ENCODE data around the gene ZCCHC3. TPM values are rescaled to one million over a fixed set of nuclear protein-coding genes. Genes with fewer than 3 reads are reported as not detected.

The ZCCHC3 gene
- total and polyA plus RNA-seq, 4 donors = 10.4 to 27.8 (median 13.6) TPM

DNA sequence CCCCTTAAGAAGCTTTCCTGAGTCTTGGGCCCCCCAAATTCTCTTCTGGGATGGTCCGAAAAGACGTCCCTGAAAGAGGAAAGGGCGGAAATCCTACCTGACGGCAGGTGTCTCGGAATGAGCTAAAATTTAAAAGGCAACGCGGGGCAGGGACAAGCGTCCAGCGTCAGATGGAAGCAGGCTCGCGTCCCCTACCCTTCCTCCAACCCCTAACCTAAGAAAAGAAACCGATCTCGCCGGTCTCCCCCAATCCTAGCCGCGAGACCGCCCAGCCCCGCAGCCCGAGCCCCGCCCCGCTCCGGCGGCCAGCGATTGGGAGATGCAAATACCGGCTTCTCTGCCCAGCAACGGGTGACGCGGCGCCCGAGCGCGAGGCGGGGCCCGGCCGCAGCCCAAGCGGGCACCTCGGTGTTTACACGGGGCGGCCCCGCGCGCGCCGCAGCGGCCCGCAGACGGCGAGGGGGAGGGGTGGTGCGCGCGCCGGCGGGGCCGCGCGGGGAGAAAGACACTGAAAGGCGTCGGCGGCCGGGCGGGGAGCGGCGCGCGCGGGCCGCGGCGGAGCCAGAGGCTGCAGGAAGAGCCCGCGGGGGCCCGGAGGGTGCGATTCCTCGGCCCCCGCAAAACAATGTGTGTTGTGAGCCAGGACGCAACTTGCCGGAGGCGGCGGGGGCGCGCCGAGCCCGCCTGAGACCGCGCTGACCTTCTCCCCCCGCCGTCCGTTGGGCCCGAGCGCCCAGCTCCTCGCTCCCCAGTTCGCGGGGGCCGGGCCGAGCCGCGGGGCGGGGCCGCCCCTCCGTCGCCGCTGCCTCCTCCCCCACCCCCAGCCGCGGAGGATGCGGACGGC lies 27.9 kb downstream of the ZCCHC3 start, which contains the start of gene SOX12:
Gene SOX12 (plus strand): TSS at position 508 of the 844 bp plus-strand sequence. CDS start 373 bp downstream, outside the sequence.
- ATAC-seq (ENCODE audit: insufficient read depth, low FRiP score) (peak; percentile 74), DNase-seq (peak; percentile 96 to 98 (median 98))
- Histone ChIP-seq H3K9me3 (ENCODE audit: control insufficient read depth in 4 of 4, insufficient read depth in 3 of 4, low read length in 3 of 4) (no peaks in the 10 kb centered on the region), H3K4me1 (ENCODE audit: control insufficient read depth in 5 of 5, insufficient read depth in 5 of 5, low read length in 5 of 5) (peaks cover 0 to 30% (median 6%) of the 10 kb centered on the region in 5 donors), H3K27me3 (ENCODE audit: control insufficient read depth in 3 of 3, insufficient read depth in 3 of 3, low read length in 2 of 3) (no peaks in the 10 kb centered on the region), H3K9ac (ENCODE audit: insufficient read depth in 1 of 2, low read length in 2 of 2) (peak within 1 kb of the TSS; percentile 73 to 92), H3K36me3 (ENCODE audit: control insufficient read depth in 4 of 4, insufficient read depth in 4 of 4, low read length in 4 of 4) (peaks cover 0 to 21% (median 6%) of the 10 kb centered on the region in 4 donors), H3K27ac (ENCODE audit: low read depth in 1 of 2, low read length in 1 of 2) (peak within 1 kb of the TSS; percentile 94), H3K4me3 (peak within 1 kb of the TSS; percentile 64)
- 0% methylated on average over 47 to 106 of the region's 106 CpGs for WGBS, 2 donors
- TF ChIP-seq, protein P1, sequence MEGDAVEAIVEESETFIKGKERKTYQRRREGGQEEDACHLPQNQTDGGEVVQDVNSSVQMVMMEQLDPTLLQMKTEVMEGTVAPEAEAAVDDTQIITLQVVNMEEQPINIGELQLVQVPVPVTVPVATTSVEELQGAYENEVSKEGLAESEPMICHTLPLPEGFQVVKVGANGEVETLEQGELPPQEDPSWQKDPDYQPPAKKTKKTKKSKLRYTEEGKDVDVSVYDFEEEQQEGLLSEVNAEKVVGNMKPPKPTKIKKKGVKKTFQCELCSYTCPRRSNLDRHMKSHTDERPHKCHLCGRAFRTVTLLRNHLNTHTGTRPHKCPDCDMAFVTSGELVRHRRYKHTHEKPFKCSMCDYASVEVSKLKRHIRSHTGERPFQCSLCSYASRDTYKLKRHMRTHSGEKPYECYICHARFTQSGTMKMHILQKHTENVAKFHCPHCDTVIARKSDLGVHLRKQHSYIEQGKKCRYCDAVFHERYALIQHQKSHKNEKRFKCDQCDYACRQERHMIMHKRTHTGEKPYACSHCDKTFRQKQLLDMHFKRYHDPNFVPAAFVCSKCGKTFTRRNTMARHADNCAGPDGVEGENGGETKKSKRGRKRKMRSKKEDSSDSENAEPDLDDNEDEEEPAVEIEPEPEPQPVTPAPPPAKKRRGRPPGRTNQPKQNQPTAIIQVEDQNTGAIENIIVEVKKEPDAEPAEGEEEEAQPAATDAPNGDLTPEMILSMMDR (IDR thresholded peaks at IDR 0.05; ENCODE audit: control extremely low read depth, extremely low read depth) = no peak

DNA sequence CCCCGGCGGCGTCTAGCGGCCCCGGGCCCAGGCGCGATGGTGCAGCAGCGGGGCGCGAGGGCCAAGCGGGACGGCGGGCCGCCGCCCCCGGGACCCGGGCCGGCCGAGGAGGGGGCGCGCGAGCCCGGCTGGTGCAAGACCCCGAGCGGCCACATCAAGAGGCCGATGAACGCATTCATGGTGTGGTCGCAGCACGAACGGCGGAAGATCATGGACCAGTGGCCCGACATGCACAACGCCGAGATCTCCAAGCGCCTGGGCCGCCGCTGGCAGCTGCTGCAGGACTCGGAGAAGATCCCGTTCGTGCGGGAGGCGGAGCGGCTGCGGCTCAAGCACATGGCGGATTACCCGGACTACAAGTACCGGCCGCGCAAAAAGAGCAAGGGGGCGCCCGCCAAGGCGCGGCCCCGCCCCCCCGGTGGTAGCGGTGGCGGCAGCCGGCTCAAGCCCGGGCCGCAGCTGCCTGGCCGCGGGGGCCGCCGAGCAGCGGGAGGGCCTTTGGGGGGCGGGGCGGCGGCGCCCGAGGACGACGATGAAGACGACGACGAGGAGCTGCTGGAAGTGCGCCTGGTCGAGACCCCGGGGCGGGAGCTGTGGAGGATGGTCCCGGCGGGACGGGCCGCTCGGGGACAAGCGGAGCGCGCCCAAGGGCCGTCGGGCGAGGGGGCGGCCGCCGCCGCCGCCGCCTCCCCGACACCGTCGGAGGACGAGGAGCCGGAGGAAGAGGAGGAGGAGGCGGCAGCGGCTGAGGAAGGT lies 28.7 kb downstream of the ZCCHC3 start:
- Histone ChIP-seq H3K4me1 (ENCODE audit: control insufficient read depth in 5 of 5, insufficient read depth in 5 of 5, low read length in 5 of 5) (peaks cover 0 to 32% (median 6%) of the 10 kb centered on the region in 5 donors), H3K36me3 (ENCODE audit: control insufficient read depth in 4 of 4, insufficient read depth in 4 of 4, low read length in 4 of 4) (peaks cover 0 to 21% (median 6%) of the 10 kb centered on the region in 4 donors), H3K9ac (ENCODE audit: insufficient read depth in 1 of 2, low read length in 2 of 2) (peak overlapping the region; percentile 32), H3K27me3 (ENCODE audit: control insufficient read depth in 3 of 3, insufficient read depth in 3 of 3, low read length in 2 of 3) (no peaks in the 10 kb centered on the region), H3K9me3 (ENCODE audit: control insufficient read depth in 4 of 4, insufficient read depth in 3 of 4, low read length in 3 of 4) (no peaks in the 10 kb centered on the region), H3K27ac (ENCODE audit: low read depth in 1 of 2, low read length in 1 of 2) (peak overlapping the region; percentile 86 to 94), H3K4me3 (peak overlapping the region; percentile 64)
- ATAC-seq (ENCODE audit: insufficient read depth, low FRiP score) (no peak), DNase-seq (peak; percentile 74 to 78 (median 77))
- TF ChIP-seq, protein P1 (IDR thresholded peaks at IDR 0.05; ENCODE audit: control extremely low read depth, extremely low read depth) = no peak
- 0% methylated on average over 62 to 103 of the region's 103 CpGs for WGBS, 2 donors

DNA sequence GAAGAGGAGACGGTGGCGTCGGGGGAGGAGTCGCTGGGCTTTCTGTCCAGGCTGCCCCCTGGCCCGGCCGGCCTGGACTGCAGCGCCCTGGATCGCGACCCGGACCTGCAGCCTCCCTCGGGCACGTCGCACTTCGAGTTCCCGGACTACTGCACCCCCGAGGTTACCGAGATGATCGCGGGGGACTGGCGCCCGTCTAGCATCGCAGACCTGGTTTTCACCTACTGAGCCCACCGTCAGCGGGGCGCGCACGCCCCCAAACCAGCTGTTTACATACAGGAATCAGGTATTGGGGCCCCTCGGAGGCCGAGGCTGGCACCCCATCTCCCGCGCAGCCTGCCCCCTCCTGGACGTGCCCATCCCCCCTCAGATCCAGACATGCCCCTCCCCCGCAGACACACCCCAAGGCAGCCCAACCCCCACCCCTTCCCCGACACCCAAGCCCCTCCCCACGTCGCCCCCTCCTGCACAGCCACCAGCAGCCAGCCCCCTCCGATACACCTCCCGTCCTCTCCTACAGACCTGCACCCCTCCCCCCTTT lies 29.3 kb downstream of the ZCCHC3 start:
- 0 to 1% methylated on average over 27 to 38 of the region's 38 CpGs for WGBS, 2 donors
- TF ChIP-seq, protein P1 (IDR thresholded peaks at IDR 0.05; ENCODE audit: control extremely low read depth, extremely low read depth) = no peak
- H3K4me3 ChIP-seq = peak overlapping the region; percentile 64
- no peak for ATAC-seq (ENCODE audit: insufficient read depth, low FRiP score)
- H3K27ac ChIP-seq (ENCODE audit: low read depth in 1 of 2, low read length in 1 of 2) = peak overlapping the region; percentile 86 to 94
- H3K27me3 ChIP-seq (ENCODE audit: control insufficient read depth in 3 of 3, insufficient read depth in 3 of 3, low read length in 2 of 3) = no peaks in the 10 kb centered on the region
- H3K9me3 ChIP-seq (ENCODE audit: control insufficient read depth in 4 of 4, insufficient read depth in 3 of 4, low read length in 3 of 4) = no peaks in the 10 kb centered on the region
- peaks cover 0 to 21% (median 6%) of the 10 kb centered on the region in 4 donors for H3K36me3 ChIP-seq (ENCODE audit: control insufficient read depth in 4 of 4, insufficient read depth in 4 of 4, low read length in 4 of 4)
- no peak for DNase-seq
- H3K4me1 ChIP-seq (ENCODE audit: control insufficient read depth in 5 of 5, insufficient read depth in 5 of 5, low read length in 5 of 5) = peaks cover 0 to 32% (median 6%) of the 10 kb centered on the region in 5 donors
- H3K9ac ChIP-seq (ENCODE audit: insufficient read depth in 1 of 2, low read length in 2 of 2) = no peak overlapping the region
